NCI-H2029 (cell line): ENCODE measurements around the gene ZNF563.

ENCODE experiments used
- DNase-seq: peaks from one replicate; lab custom pipeline; 2025; lab: John Stamatoyannopoulos, UW

ZNF563 gene

DNA sequence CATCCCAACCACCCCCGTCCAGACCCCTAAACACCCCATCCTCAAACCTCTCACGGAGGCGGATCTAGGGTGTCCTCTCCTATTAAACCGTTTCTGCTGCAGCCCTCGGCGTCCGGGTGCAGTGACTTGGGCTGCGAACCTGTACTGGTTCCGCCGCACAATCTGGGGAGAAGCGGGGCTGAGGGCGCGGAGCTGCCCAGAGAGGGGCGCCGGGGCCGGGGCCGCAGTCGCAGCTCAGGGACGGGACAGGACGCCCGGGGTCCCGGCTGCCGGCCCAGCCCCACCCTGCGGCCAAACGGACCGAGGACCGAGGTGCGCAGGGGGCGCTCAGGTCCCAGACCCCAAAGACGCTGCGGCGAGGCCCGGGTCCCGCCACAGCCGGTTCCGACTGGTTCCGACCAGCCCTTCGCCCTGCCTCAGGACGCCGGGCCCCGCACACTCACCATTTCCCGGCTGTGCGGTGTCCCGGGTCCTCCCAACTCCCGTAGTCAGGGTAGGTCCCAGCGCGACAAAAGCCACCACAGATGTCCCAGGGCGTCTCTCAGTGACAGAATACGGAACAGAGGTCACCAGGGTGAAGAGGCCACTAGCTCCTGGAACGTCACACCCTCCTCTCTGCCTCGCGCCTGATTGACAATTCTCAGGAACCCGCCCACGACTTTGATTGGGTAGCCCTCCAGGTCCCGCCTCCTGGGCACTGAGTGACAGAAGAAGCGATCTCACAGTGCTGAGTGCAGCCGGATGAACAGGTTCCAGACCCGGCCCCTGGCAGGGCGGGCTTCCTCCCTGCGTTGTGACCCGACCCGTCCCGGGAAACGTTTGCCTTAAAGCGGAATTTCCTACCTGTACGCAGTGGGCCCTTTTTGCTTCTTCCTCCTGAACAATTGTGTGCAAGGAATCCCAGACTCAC, 38.9 kb downstream of the ZNF563 start, which contains the start of gene ZNF44:
ZNF44 (minus strand) TSS at position 635 of the 910 bp plus-strand sequence; CDS start at position 446, 189 bp downstream.
- DNase-seq = peak; percentile 97

- DNase-seq = peak; percentile 20
Observed at GRCh38 chr19:12293777-12294248, 39.6 kb downstream of the ZNF563 start.

- DNase-seq = no peak
Observed at GRCh38 chr19:12289790-12290065, 43.7 kb downstream of the ZNF563 start.

GRCh38 chr19:12287958-12288500, 45.4 kb downstream of the ZNF563 start:
- no peak for DNase-seq

DNA sequence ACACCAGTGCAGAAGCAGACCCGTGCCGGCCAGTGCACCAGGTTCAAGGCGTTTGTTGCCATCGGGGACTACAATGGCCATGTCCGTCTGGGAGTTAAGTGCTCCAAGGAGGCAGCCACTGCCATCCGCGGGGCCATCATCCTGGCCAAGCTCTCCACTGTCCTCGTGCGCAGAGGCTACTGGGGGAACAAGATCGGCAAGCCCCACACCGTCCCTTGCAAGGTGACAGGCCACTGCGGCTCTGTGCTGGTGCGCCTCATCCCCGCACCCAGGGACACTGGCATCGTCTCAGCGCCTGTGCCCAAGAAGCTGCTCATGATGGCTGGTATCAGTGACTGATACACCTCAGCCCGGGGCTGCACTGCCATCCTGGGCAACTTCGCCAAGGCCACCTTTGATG, 48.8 kb downstream of the ZNF563 start:
- DNase-seq = no peak

DNA sequence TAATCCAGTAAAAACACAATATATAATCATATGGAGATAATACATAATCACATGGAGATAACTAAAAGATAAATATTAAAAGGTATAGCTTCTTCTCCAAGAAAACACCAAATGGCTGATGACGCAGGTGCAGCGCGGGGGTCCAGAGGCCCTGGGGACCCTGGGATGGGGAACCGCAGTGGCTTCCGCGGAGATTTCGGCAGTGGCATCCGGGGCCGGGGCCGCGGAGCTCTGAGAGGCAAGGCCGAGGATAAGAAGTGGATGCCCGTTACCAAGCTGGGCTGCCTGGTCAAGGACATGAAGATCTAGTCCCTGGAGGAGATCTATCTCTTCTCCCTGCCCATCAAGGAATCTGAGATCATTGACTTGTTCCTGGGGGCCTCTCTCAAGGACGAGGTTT, 49.2 kb downstream of the ZNF563 start:
- DNase-seq = no peak

GRCh38 chr19:12278713-12279112, 54.7 kb downstream of the ZNF563 start:
- DNase-seq = no peak

GRCh38 chr19:12272980-12273901, 60.2 kb downstream of the ZNF563 start:
- no peak for DNase-seq

DNA sequence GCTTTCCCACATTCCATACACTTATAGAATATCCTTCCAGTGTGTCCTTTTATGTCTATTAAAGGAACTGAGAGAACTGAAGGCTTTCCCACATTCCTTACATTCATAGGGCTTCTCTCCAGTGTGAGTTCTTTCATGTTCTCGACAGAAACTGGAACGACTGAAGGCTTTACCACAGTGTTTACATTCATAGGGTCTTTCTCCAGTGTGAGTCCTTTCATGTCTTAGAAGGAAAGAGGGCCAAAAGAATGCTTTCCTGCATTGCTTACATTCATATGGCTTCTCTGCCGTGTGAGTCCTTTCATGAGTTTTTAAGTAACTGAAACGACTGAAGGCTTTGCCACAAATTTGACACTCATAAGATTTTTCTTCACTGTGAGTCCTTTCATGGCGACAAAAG, 61.0 kb downstream of the ZNF563 start:
- no peak for DNase-seq

- no peak for DNase-seq
Observed at GRCh38 chr19:12270854-12271253, 62.6 kb downstream of the ZNF563 start.
